SK-N-SH (cell line): ENCODE data around the gene RNF13. TPM values are rescaled to one million over a fixed set of nuclear protein-coding genes. Genes with fewer than 3 reads are reported as not detected.
A peak's percentile ranks its signal among the peaks of the same experiment; 100 is the strongest.

ENCODE experiments used
- CTCF ChIA-PET: fragments of 300-600, 350-600 bp; formaldehyde crosslinking; extraction: SDS; loops from one replicate; lab custom pipeline; 2021; lab: Yijun Ruan, JAX
- POLR2A ChIA-PET: fragments of 350-600 bp; sonication (Branson Sonifier 250); formaldehyde crosslinking; extraction: SDS; loops from one replicate; lab custom pipeline; 2020; ENCODE audit warnings: antibody characterized with exemption, inconsistent platforms; lab: Yijun Ruan, JAX
- DNase-seq: peaks from one replicate; pipeline ENCODE4 v3.0.0; 2012
- H2AFZ ChIP-seq: fragments of 200-600 bp; sonication (generic); 2 replicates; pipeline ENCODE4 v1.8.1; 2016; ENCODE audit warnings: antibody characterized with exemption, mild to moderate bottlenecking, low read depth
- H3F3A ChIP-seq: fragments of 200-600 bp; sonication (generic); replicated peaks from 2 replicates; pipeline ENCODE3; 2016; ENCODE audit warnings: antibody characterized with exemption, mild to moderate bottlenecking; ENCODE audit not compliant: insufficient read depth
- H3K27ac ChIP-seq, 2 experiments: fragments of 200-500 bp in 1 of 2; fragments of 200-600 bp in 1 of 2; sonication (Bioruptor generic) in 1 of 2; sonication (generic), shearing (Covaris generic) in 1 of 2; 2 replicates each; pipeline versions ENCODE4 v1.5.1 to v1.6.1; 2014 to 2016; ENCODE audit warnings: low read depth in 2 of 2, inconsistent platforms in 1 of 2, low read length in 1 of 2, mild to moderate bottlenecking in 1 of 2, mixed read lengths in 1 of 2
- H3K27me3 ChIP-seq: fragments of 200-600 bp; sonication (generic), shearing (Covaris generic); 2 replicates; pipeline ENCODE4 v1.6.1; 2016; ENCODE audit warnings: mixed run types; ENCODE audit not compliant: insufficient read depth
- H3K36me3 ChIP-seq, 2 experiments: fragments of 200-500 bp in 1 of 2; fragments of 200-600 bp in 1 of 2; sonication (Bioruptor generic) in 1 of 2; sonication (generic) in 1 of 2; replicated peaks in 1 of 2; 2 replicates each; pipeline versions ENCODE3 to v1.5.1; 2014 to 2016; ENCODE audit warnings: low read length in 1 of 2, mild to moderate bottlenecking in 1 of 2; ENCODE audit not compliant: insufficient read depth in 2 of 2, control insufficient read depth in 1 of 2
- H3K4me1 ChIP-seq, 2 experiments: fragments of 200-500 bp in 1 of 2; fragments of 200-600 bp in 1 of 2; sonication (Bioruptor generic) in 1 of 2; sonication (generic), shearing (Covaris generic) in 1 of 2; 2 replicates each; pipeline versions ENCODE4 v1.5.1 to v1.6.1; 2014 to 2016; ENCODE audit warnings: low read depth in 1 of 2, low read length in 1 of 2, mixed run types in 1 of 2; ENCODE audit not compliant: insufficient read depth in 2 of 2, control insufficient read depth in 1 of 2
- H3K4me2 ChIP-seq: fragments of 200-600 bp; sonication (generic), shearing (Covaris generic); 2 replicates; pipeline ENCODE4 v1.6.1; 2017; ENCODE audit warnings: mixed run types
- H3K4me3 ChIP-seq, 2 experiments: fragments of 200-500 bp in 1 of 2; fragments of 200-600 bp in 1 of 2; sonication (Bioruptor generic) in 1 of 2; sonication (generic), shearing (Covaris generic) in 1 of 2; 2 replicates each; pipeline versions ENCODE4 v1.5.1 to v1.8.1; 2014 to 2016; ENCODE audit warnings: low read depth in 2 of 2, inconsistent platforms in 1 of 2, low read length in 1 of 2, mild to moderate bottlenecking in 1 of 2, mixed read lengths in 1 of 2, moderate library complexity in 1 of 2
- H3K79me2 ChIP-seq: fragments of 200-600 bp; sonication (generic); 2 replicates; pipeline ENCODE4 v1.8.1; 2017; ENCODE audit warnings: mild to moderate bottlenecking; ENCODE audit not compliant: insufficient read depth
- H3K9ac ChIP-seq: fragments of 200-600 bp; sonication (generic); 2 replicates; pipeline ENCODE4 v1.6.1; 2017; ENCODE audit warnings: mixed run types
- H3K9me2 ChIP-seq: fragments of 200-600 bp; sonication (generic); 2 replicates; pipeline ENCODE4 v1.6.1; 2017; ENCODE audit warnings: mixed run types
- H3K9me3 ChIP-seq: fragments of 200-600 bp; sonication (generic); 2 replicates; pipeline ENCODE4 v1.6.1; 2017; ENCODE audit warnings: mixed run types, mild to moderate bottlenecking, moderate library complexity
- H4K20me1 ChIP-seq: fragments of 200-600 bp; sonication (generic); 2 replicates; pipeline ENCODE4 v1.6.1; 2017; ENCODE audit warnings: mild to moderate bottlenecking, mixed run types; ENCODE audit not compliant: insufficient read depth
- MEF2A ChIP-seq: IDR thresholded peaks from 2 replicates; pipeline ENCODE4 v1.4.0; 2012; ENCODE audit warnings: low read depth, borderline replicate concordance
- NFIC ChIP-seq: IDR thresholded peaks from 2 replicates; pipeline ENCODE4 v1.4.0; 2012; ENCODE audit warnings: borderline replicate concordance
- RAD21 ChIP-seq: IDR thresholded peaks from 2 replicates; pipeline ENCODE4 v1.6.1; 2012; ENCODE audit warnings: mild to moderate bottlenecking, low read length
- SMC3 ChIP-seq: IDR thresholded peaks from 2 replicates; pipeline ENCODE4 v1.6.1; 2012; ENCODE audit warnings: low read depth, low read length, improper control_type of control experiment
- USF2 ChIP-seq: fragments of 150-350 bp; IDR thresholded peaks from 2 replicates; pipeline ENCODE4 v1.6.1; 2017; ENCODE audit warnings: antibody characterized with exemption, low read length, low read depth, borderline replicate concordance
- WGBS: methylation state at CpG from one replicate; pipeline ENCODE4 v1.1.6; 2017; ENCODE audit warnings: low lambda C conversion rate; 5-methylcytosine and 5-hydroxymethylcytosine counted together
- polyA plus RNA-seq, 3 experiments: library from polyadenylated mRNA; depleted of rRNA; stranded (reverse); fragments of >200 nt; gene quantifications; 2 replicates each; pipeline ENCODE4 v1.2.3, GENCODE V29; 2012
- TF ChIP-seq, protein P1 (sequence below): IDR thresholded peaks from 2 replicates; pipeline ENCODE4 v1.6.1; 2012; ENCODE audit warnings: mild to moderate bottlenecking, low read depth, low read length, moderate library complexity

Gene RNF13
- polyA plus RNA-seq, 1 of the 3 experiments (the other 2 are of a cell fraction): 14.9 TPM

- CTCF ChIA-PET: interaction anchor here (1.2 to 2.3 kb wide), 4 partner anchors 27 to 274 kb away, joined by 3 to 11 read pairs (median 5); no protein-coding TSS in a partner anchor
- no peak for TF ChIP-seq RAD21
- TF ChIP-seq USF2: no peak
- TF ChIP-seq MEF2A: no peak
- TF ChIP-seq NFIC: no peak
- TF ChIP-seq, protein P1, sequence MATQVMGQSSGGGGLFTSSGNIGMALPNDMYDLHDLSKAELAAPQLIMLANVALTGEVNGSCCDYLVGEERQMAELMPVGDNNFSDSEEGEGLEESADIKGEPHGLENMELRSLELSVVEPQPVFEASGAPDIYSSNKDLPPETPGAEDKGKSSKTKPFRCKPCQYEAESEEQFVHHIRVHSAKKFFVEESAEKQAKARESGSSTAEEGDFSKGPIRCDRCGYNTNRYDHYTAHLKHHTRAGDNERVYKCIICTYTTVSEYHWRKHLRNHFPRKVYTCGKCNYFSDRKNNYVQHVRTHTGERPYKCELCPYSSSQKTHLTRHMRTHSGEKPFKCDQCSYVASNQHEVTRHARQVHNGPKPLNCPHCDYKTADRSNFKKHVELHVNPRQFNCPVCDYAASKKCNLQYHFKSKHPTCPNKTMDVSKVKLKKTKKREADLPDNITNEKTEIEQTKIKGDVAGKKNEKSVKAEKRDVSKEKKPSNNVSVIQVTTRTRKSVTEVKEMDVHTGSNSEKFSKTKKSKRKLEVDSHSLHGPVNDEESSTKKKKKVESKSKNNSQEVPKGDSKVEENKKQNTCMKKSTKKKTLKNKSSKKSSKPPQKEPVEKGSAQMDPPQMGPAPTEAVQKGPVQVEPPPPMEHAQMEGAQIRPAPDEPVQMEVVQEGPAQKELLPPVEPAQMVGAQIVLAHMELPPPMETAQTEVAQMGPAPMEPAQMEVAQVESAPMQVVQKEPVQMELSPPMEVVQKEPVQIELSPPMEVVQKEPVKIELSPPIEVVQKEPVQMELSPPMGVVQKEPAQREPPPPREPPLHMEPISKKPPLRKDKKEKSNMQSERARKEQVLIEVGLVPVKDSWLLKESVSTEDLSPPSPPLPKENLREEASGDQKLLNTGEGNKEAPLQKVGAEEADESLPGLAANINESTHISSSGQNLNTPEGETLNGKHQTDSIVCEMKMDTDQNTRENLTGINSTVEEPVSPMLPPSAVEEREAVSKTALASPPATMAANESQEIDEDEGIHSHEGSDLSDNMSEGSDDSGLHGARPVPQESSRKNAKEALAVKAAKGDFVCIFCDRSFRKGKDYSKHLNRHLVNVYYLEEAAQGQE: no peak
- Histone ChIP-seq H3K9me2 (no peaks in the 10 kb centered on the region), H3K9me3 (no peaks in the 10 kb centered on the region), H2AFZ (no peak overlapping the region), H3K4me3 (no peak overlapping the region), H3F3A (no peaks in the 10 kb centered on the region), H3K4me1 (peaks cover 0 to 11% of the 10 kb centered on the region in 2 experiments; a peak in 2 of 4 replicates), H4K20me1 (no peaks in the 10 kb centered on the region), H3K79me2 (no peaks in the 10 kb centered on the region), H3K27me3 (no peaks in the 10 kb centered on the region), H3K4me2 (no peak overlapping the region), H3K9ac (no peak overlapping the region), H3K36me3 (peaks cover 19 to 21% of the 10 kb centered on the region in 2 experiments), H3K27ac (peak overlapping the region in 1 of 2 experiments; percentile 75; a peak in 2 of 4 replicates)
- DNase-seq: no peak
- POLR2A ChIA-PET: no interaction called here
- WGBS: 94% methylated on average over 4 of the region's 4 CpGs
These were observed 96.9 kb downstream of the RNF13 start for GRCh38 chr3:149909923-149910322.

DNA sequence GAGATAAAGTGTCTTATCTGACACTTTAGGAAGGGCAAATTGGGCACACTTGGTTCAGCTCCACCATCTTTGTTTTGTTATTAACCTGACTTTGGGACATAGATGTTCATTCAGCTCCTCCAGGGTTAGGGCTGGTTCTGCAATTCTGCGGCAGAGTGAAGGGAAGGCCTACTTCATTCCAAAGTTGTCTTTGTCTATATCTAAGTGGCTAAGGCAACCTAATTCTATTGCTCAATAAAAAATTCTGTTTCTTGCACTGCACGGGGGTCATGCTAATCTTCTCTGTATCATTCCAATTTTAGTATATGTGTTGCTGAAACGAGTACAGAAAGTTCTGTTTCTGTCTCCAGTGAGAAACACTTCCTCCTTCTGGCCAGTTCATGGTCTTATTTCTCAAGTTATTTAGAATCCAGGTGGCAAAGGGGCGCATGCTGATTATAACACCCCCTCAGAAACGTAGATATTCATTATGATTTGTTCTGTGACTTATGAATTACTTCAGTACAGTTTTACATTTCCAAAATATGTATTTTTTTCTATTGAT, 104.2 kb downstream of the RNF13 start:
- CTCF ChIA-PET: interaction anchor here (1.5 kb wide), 1 partner anchor 15 kb away, joined by 5 read pairs; no protein-coding TSS in a partner anchor
- no peaks in the 10 kb centered on the region for H3K27me3 ChIP-seq
- peaks cover 14 to 42% of the 10 kb centered on the region in 2 experiments for H3K36me3 ChIP-seq

More for the DNA sequence above, 104.2 kb downstream of the RNF13 start:
- H3K9me2 ChIP-seq: no peaks in the 10 kb centered on the region
- no peaks in the 10 kb centered on the region for H3K79me2 ChIP-seq
- no peak overlapping the region for H3K9ac ChIP-seq
- H3K4me2 ChIP-seq: no peak overlapping the region
- no peaks in the 10 kb centered on the region for H3K4me1 ChIP-seq
- no peak overlapping the region for H3K4me3 ChIP-seq
- H3F3A ChIP-seq: peaks cover 3% of the 10 kb centered on the region
- H3K9me3 ChIP-seq: no peaks in the 10 kb centered on the region
- H2AFZ ChIP-seq: no peak overlapping the region
- TF ChIP-seq SMC3: no peak
- WGBS: 91% methylated on average over 5 of the region's 5 CpGs
- no peak for DNase-seq
- H4K20me1 ChIP-seq: no peaks in the 10 kb centered on the region
- no peak overlapping the region for H3K27ac ChIP-seq
- POLR2A ChIA-PET: interaction anchor here (0.6 kb wide), 1 partner anchor 11 kb away, joined by 3 read pairs; no protein-coding TSS in a partner anchor
